OCI-LY1 (cell line): ENCODE results near the gene PPP1R15B.

ENCODE experiments used
- H2AFZ ChIP-seq: fragments of 200-600 bp; sonication (generic), shearing (Covaris generic); 2 replicates; pipeline ENCODE4 v1.6.0; 2014; ENCODE audit warnings: antibody characterized with exemption, mild to moderate bottlenecking, low read length
- H3F3A ChIP-seq: fragments of 200-600 bp; sonication (generic), shearing (Covaris generic); 2 replicates; pipeline ENCODE4 v1.6.0; 2014; ENCODE audit warnings: mild to moderate bottlenecking, antibody characterized with exemption, low read length, moderate library complexity; ENCODE audit not compliant: insufficient read depth
- H3K27ac ChIP-seq: fragments of 200-600 bp; sonication (generic); 2 replicates; pipeline ENCODE4 v1.5.1; 2014; ENCODE audit warnings: low read length, mixed run types, mild to moderate bottlenecking, low read depth; ENCODE audit not compliant: poor library complexity, severe bottlenecking
- H3K27me3 ChIP-seq: fragments of 200-600 bp; sonication (generic); 2 replicates; pipeline ENCODE4 v1.6.0; 2014; ENCODE audit warnings: antibody characterized with exemption, mild to moderate bottlenecking, low read length, moderate library complexity; ENCODE audit not compliant: insufficient read depth
- H3K36me3 ChIP-seq: fragments of 200-600 bp; sonication (generic); 2 replicates; pipeline ENCODE4 v1.6.1; 2014; ENCODE audit warnings: mild to moderate bottlenecking, antibody characterized with exemption, low read length, moderate library complexity, mixed read lengths; ENCODE audit not compliant: insufficient read depth
- H3K4me1 ChIP-seq: fragments of 200-600 bp; sonication (generic); 2 replicates; pipeline ENCODE4 v1.5.1; 2014; ENCODE audit warnings: mild to moderate bottlenecking, low read length, moderate library complexity; ENCODE audit not compliant: insufficient read depth, severe bottlenecking
- H3K4me2 ChIP-seq: fragments of 200-600 bp; sonication (generic), shearing (Covaris generic); 2 replicates; pipeline ENCODE4 v1.6.1; 2014; ENCODE audit warnings: low read length
- H3K4me3 ChIP-seq: fragments of 200-600 bp; sonication (generic); 2 replicates; pipeline ENCODE4 v1.5.1; 2014; ENCODE audit warnings: low read length, low read depth, mild to moderate bottlenecking, mixed read lengths; ENCODE audit not compliant: poor library complexity, severe bottlenecking
- H3K79me2 ChIP-seq: fragments of 200-600 bp; shearing (Covaris generic); 2 replicates; pipeline ENCODE4 v1.6.1; 2016; ENCODE audit warnings: mixed run types, low read length, mixed read lengths; ENCODE audit not compliant: insufficient read depth
- H3K9ac ChIP-seq: fragments of 200-600 bp; sonication (generic), shearing (Covaris generic); 2 replicates; pipeline ENCODE4 v1.6.1; 2014; ENCODE audit warnings: mild to moderate bottlenecking, low read length, mixed read lengths
- H3K9me2 ChIP-seq: fragments of 200-600 bp; sonication (generic), shearing (Covaris generic); 2 replicates; pipeline ENCODE4 v1.6.1; 2014; ENCODE audit warnings: low read depth, mild to moderate bottlenecking, low read length, mixed read lengths
- H3K9me3 ChIP-seq: fragments of 200-600 bp; shearing (Covaris generic); 2 replicates; pipeline ENCODE4 v1.6.1; 2014; ENCODE audit warnings: low read length, mixed read lengths
- H4K20me1 ChIP-seq: fragments of 200-600 bp; sonication (generic), shearing (Covaris generic); 2 replicates; pipeline ENCODE4 v1.6.0; 2016; ENCODE audit warnings: mild to moderate bottlenecking, low read length; ENCODE audit not compliant: insufficient read depth
- CTCF ChIP-seq: fragments of 200-600 bp; sonication (generic), shearing (Covaris generic); IDR thresholded peaks from 2 replicates; pipeline ENCODE4 v1.5.1; 2017; ENCODE audit warnings: mild to moderate bottlenecking, antibody characterized with exemption, low read length, moderate library complexity, mixed read lengths
- EZH2 ChIP-seq: fragments of 200-600 bp; sonication (generic), shearing (Covaris generic); IDR thresholded peaks from 2 replicates; pipeline ENCODE4 v1.8.0; 2017; ENCODE audit warnings: borderline replicate concordance, mixed run types, mild to moderate bottlenecking, antibody characterized with exemption, low read length, moderate library complexity, mixed read lengths

PPP1R15B gene

GRCh38 chr1:204368996-204369726 lies 42.5 kb downstream of the PPP1R15B start:
- Histone ChIP-seq H4K20me1 (no peaks in the 10 kb centered on the region), H3K9me2 (no peaks in the 10 kb centered on the region), H3K27ac (no peak overlapping the region), H3K79me2 (no peaks in the 10 kb centered on the region), H3F3A (no peaks in the 10 kb centered on the region), H3K9ac (no peak overlapping the region), H3K9me3 (no peaks in the 10 kb centered on the region), H3K27me3 (peaks cover 6% of the 10 kb centered on the region; the same call in 1 of the 2 replicates), H3K4me3 (no peak overlapping the region), H3K4me2 (no peak overlapping the region), H3K4me1 (no peaks in the 10 kb centered on the region), H3K36me3 (no peaks in the 10 kb centered on the region), H2AFZ (no peak overlapping the region)
- TF ChIP-seq EZH2 (no peak), CTCF (no peak)

DNA sequence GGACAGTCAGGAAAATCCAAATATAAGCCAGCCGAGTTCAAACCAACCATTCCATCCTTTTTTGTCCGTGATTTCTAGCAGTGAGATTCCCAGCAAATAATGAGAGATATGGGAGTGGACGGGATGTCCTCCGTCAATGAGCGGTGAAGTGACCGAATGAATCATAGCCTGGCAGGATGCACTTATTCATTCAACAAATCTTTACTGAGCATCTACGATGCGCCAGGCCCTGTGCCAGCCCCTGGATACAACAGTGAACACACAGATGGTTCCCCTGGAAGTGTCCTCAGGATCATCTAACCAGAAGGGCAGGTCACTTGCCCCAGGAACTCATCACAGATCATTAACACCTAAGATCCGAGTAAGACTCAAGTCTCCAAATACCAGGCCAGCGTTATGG lies 43.7 kb downstream of the PPP1R15B start:
- no peaks in the 10 kb centered on the region for H3F3A ChIP-seq
- H3K4me1 ChIP-seq = peaks cover 6% of the 10 kb centered on the region
- no peaks in the 10 kb centered on the region for H3K9me3 ChIP-seq
- no peak overlapping the region for H3K4me2 ChIP-seq
- H3K36me3 ChIP-seq = no peaks in the 10 kb centered on the region
- no peak overlapping the region for H3K27ac ChIP-seq
- TF ChIP-seq CTCF (no peak), EZH2 (no peak)
- no peak overlapping the region for H2AFZ ChIP-seq
- no peaks in the 10 kb centered on the region for H3K79me2 ChIP-seq
- H3K9ac ChIP-seq = no peak overlapping the region
- H3K9me2 ChIP-seq = no peaks in the 10 kb centered on the region
- H3K4me3 ChIP-seq = no peak overlapping the region
- H4K20me1 ChIP-seq = no peaks in the 10 kb centered on the region
- peaks cover 6% of the 10 kb centered on the region; the same call in 1 of the 2 replicates for H3K27me3 ChIP-seq

DNA sequence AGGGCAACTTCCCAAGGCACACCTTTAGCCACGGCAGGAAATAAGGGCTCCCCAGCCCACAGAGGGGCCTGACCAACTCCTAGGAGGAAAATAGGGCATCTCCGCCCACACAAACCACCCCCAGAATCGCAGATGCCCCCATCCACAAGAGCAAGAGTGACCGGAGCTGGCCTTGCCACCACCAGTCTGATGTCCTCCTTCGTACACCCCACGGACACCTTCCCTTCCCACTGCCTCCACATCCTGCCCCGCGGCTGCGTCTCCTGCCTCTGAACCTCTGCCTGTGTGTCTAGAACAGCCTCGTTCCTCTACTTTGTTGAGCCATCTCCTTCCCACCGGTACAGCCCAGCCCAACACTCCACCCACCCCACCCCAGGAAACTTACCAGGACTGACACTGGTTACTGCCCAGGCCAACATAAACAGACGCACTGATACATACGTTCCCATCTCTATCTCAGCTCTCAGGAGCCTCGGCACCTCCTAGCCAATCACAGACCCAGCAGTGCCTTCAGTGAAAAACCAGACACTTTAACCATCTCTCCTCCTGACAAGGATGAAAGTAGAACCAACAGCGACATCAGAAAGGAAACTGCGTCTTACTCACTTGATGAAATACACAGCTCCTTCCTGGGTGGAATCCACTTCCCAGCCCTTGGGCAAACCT lies 44.3 kb downstream of the PPP1R15B start:
- TF ChIP-seq EZH2 = no peak
- no peak for TF ChIP-seq CTCF
- Histone ChIP-seq H3K4me1 (peaks cover 7% of the 10 kb centered on the region), H3K4me2 (no peak overlapping the region), H3K27me3 (peaks cover 6% of the 10 kb centered on the region; the same call in 1 of the 2 replicates), H2AFZ (no peak overlapping the region), H3K36me3 (no peaks in the 10 kb centered on the region), H3F3A (no peaks in the 10 kb centered on the region), H3K9me3 (no peaks in the 10 kb centered on the region), H3K27ac (no peak overlapping the region), H3K9me2 (no peaks in the 10 kb centered on the region), H3K9ac (no peak overlapping the region), H3K4me3 (no peak overlapping the region), H4K20me1 (no peaks in the 10 kb centered on the region), H3K79me2 (no peaks in the 10 kb centered on the region)
